ENCODE data around the gene AFTPH.

GRCh38 chr2:64543008-64543697, 19.0 kb downstream of the AFTPH start:
- TF ChIP-seq CTCF (IDR thresholded peaks at IDR 0.05) (no peak), POLR2A (IDR thresholded peaks at IDR 0.05) (no peak)

All from testis (tissue), 2 donors.